ENCODE measurements around the gene NACA2. TPM values are rescaled to one million over a fixed set of nuclear protein-coding genes. Genes with fewer than 3 reads are reported as not detected.

The NACA2 gene
- total and polyA plus RNA-seq, 2 donors (not counting 1 experiment from before 2014, with no cell fraction given), result not detected

GRCh38 chr17:61617330-61617729, 26.3 kb upstream of the NACA2 start:
- DNase-seq, result no peak
- Histone ChIP-seq H3K36me3 (replicated peaks in 1 of 2; ENCODE audit: control extremely low read depth in 1 of 2, control insufficient read depth in 1 of 2, extremely low read depth in 1 of 2, insufficient read depth in 2 of 2, low read length in 1 of 2) (no peaks in the 10 kb centered on the region), H3K4me3 (ENCODE audit: control extremely low read depth in 1 of 5, extremely low read depth in 1 of 5, insufficient read depth in 1 of 5, low read depth in 2 of 5, low read length in 4 of 5) (no peak overlapping the region), H4K20me1 (ENCODE audit: control insufficient read depth, insufficient read depth, low read length, poor library complexity, severe bottlenecking) (no peaks in the 10 kb centered on the region), H3K27me3 (replicated peaks in 1 of 4; ENCODE audit: control extremely low read depth in 1 of 4, control insufficient read depth in 3 of 4, insufficient read depth in 4 of 4, low read length in 3 of 4) (peaks cover 0 to 7% (median 2%) of the 10 kb centered on the region in 4 experiments), H3K9me3 (ENCODE audit: control extremely low read depth in 1 of 3, control insufficient read depth in 2 of 3, insufficient read depth in 1 of 3, low read length in 2 of 3) (peaks cover 2 to 13% (median 5%) of the 10 kb centered on the region in 3 donors), H3K4me1 (ENCODE audit: control insufficient read depth in 2 of 2, insufficient read depth in 2 of 2, low read length in 2 of 2) (peaks cover 3 to 5% of the 10 kb centered on the region in 2 donors), H2AFZ (ENCODE audit: insufficient read depth, low read depth, low read length, poor library complexity, severe bottlenecking) (no peak overlapping the region), H3K79me2 (ENCODE audit: control insufficient read depth, insufficient read depth, low read length) (no peaks in the 10 kb centered on the region), H3K4me2 (replicated peaks; ENCODE audit: low read depth, low read length, poor library complexity, severe bottlenecking) (no peak overlapping the region), H3K9ac (ENCODE audit: low read length) (no peak overlapping the region), H3K27ac (ENCODE audit: low read length in 2 of 2) (no peak overlapping the region)
- Mint-ChIP-seq H3K9me3 (ENCODE audit: insufficient read depth) (peaks cover 8% of the 10 kb centered on the region), H3K4me1 (peaks cover 6% of the 10 kb centered on the region), H3K4me3 (no peak overlapping the region), H3K27ac (no peak overlapping the region), H3K27me3 (peaks cover 33% of the 10 kb centered on the region)
- ChIA-PET POLR2A (no interaction called here), CTCF (interaction anchor here (0.6 to 1.4 kb wide), 2 partner anchors 8 to 18 kb away, joined by 3 to 5 read pairs; no protein-coding TSS in a partner anchor)
- no peak for ATAC-seq (ENCODE audit: low read depth)
- WGBS (ENCODE audit: insufficient coverage), result no CpG with 5 or more reads among the region's 4 CpGs
- TF ChIP-seq, protein P1, sequence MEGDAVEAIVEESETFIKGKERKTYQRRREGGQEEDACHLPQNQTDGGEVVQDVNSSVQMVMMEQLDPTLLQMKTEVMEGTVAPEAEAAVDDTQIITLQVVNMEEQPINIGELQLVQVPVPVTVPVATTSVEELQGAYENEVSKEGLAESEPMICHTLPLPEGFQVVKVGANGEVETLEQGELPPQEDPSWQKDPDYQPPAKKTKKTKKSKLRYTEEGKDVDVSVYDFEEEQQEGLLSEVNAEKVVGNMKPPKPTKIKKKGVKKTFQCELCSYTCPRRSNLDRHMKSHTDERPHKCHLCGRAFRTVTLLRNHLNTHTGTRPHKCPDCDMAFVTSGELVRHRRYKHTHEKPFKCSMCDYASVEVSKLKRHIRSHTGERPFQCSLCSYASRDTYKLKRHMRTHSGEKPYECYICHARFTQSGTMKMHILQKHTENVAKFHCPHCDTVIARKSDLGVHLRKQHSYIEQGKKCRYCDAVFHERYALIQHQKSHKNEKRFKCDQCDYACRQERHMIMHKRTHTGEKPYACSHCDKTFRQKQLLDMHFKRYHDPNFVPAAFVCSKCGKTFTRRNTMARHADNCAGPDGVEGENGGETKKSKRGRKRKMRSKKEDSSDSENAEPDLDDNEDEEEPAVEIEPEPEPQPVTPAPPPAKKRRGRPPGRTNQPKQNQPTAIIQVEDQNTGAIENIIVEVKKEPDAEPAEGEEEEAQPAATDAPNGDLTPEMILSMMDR (IDR thresholded peaks at IDR 0.05), result no peak
- TF ChIP-seq EZH2 (IDR thresholded peaks at IDR 0.05; ENCODE audit: borderline replicate concordance, insufficient read depth, low read depth, low read length, poor library complexity, severe bottlenecking), result no peak
- intact Hi-C loops (cut with micrococcal nuclease), result no loop called here

GRCh38 chr17:61616783-61617182, 25.8 kb upstream of the NACA2 start:
- CTCF ChIA-PET, result no interaction called here

More at GRCh38 chr17:61616783-61617182, 25.8 kb upstream of the NACA2 start:
- Mint-ChIP-seq H3K27ac (no peak overlapping the region), H3K27me3 (peaks cover 33% of the 10 kb centered on the region), H3K4me1 (peaks cover 6% of the 10 kb centered on the region), H3K9me3 (ENCODE audit: insufficient read depth) (peaks cover 8% of the 10 kb centered on the region), H3K4me3 (no peak overlapping the region)
- POLR2A ChIA-PET, result no interaction called here
- H2AFZ ChIP-seq (ENCODE audit: insufficient read depth, low read depth, low read length, poor library complexity, severe bottlenecking), result no peak overlapping the region
- WGBS (ENCODE audit: insufficient coverage), result no CpG with 5 or more reads among the region's 1 CpG
- no peaks in the 10 kb centered on the region for H3K36me3 ChIP-seq (replicated peaks in 1 of 2; ENCODE audit: control extremely low read depth in 1 of 2, control insufficient read depth in 1 of 2, extremely low read depth in 1 of 2, insufficient read depth in 2 of 2, low read length in 1 of 2)
- H4K20me1 ChIP-seq (ENCODE audit: control insufficient read depth, insufficient read depth, low read length, poor library complexity, severe bottlenecking), result no peaks in the 10 kb centered on the region
- no peaks in the 10 kb centered on the region for H3K79me2 ChIP-seq (ENCODE audit: control insufficient read depth, insufficient read depth, low read length)
- peaks cover 2 to 13% (median 5%) of the 10 kb centered on the region in 3 donors for H3K9me3 ChIP-seq (ENCODE audit: control extremely low read depth in 1 of 3, control insufficient read depth in 2 of 3, insufficient read depth in 1 of 3, low read length in 2 of 3)
- H3K4me1 ChIP-seq (ENCODE audit: control insufficient read depth in 2 of 2, insufficient read depth in 2 of 2, low read length in 2 of 2), result peaks cover 3 to 5% of the 10 kb centered on the region in 2 donors
- ATAC-seq (ENCODE audit: low read depth) (no peak), DNase-seq (no peak)
- H3K27ac ChIP-seq (ENCODE audit: low read length in 2 of 2), result no peak overlapping the region
- no peak overlapping the region for H3K4me3 ChIP-seq (ENCODE audit: control extremely low read depth in 1 of 5, extremely low read depth in 1 of 5, insufficient read depth in 1 of 5, low read depth in 2 of 5, low read length in 4 of 5)
- intact Hi-C loops (cut with micrococcal nuclease), result no loop called here
- no peak for TF ChIP-seq EZH2 (IDR thresholded peaks at IDR 0.05; ENCODE audit: borderline replicate concordance, insufficient read depth, low read depth, low read length, poor library complexity, severe bottlenecking)
- TF ChIP-seq, protein P1 (IDR thresholded peaks at IDR 0.05), result no peak
- no peak overlapping the region for H3K9ac ChIP-seq (ENCODE audit: low read length)
- H3K27me3 ChIP-seq (replicated peaks in 1 of 4; ENCODE audit: control extremely low read depth in 1 of 4, control insufficient read depth in 3 of 4, insufficient read depth in 4 of 4, low read length in 3 of 4), result peaks cover 0 to 7% (median 2%) of the 10 kb centered on the region in 4 experiments
- H3K4me2 ChIP-seq (replicated peaks; ENCODE audit: low read depth, low read length, poor library complexity, severe bottlenecking), result no peak overlapping the region

All from B cell (primary cell).